GM21528 (cell line): ENCODE data around the gene TMEM255A.

Experiments
- ATAC-seq: cut with Tn5 transposase; IDR thresholded peaks from one replicate; pipeline ENCODE4 v1.9.1; 2021; ENCODE audit warnings: mild to moderate bottlenecking, moderate library complexity; ENCODE audit not compliant: unreplicated experiment, low FRiP score

TMEM255A gene

DNA sequence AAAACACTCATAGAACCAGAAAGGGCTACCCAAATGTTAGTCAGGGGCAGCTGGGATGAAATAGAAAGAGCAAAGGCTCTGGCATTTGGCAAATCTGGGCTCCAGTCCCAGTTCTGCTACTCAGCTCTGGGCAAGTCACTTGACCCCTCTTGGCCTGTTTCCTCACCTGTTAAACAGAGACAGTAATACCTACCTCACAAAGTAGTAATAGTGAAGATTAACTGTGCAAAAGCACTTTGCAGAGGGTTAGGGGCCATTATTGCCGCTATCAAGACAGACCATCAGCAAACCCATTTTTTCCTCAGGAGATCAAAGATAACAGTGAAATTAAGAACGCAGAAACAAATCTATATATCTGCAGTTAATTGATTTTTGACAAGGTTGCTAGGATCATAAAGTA, 40.0 kb downstream of the TMEM255A start:
- ATAC-seq = no peak

DNA sequence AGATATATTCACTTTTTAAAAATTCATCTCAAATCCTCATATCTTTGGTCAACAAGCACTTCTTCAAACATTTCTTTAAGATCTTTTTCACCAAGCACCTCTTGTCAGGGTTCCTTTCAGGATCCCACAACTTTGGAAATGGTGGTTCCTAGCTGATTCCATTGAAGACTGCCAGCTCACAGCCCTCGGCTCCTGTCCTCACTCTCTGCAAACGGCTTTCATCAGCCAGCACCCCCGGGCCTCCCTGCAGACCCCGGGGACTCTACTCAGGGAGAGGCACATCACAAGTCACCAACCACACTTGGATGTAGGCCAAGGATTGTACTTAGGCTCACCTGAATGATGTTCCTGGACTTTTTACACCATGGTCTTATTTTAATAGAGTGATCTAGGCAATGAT, 40.7 kb downstream of the TMEM255A start:
- no peak for ATAC-seq

DNA sequence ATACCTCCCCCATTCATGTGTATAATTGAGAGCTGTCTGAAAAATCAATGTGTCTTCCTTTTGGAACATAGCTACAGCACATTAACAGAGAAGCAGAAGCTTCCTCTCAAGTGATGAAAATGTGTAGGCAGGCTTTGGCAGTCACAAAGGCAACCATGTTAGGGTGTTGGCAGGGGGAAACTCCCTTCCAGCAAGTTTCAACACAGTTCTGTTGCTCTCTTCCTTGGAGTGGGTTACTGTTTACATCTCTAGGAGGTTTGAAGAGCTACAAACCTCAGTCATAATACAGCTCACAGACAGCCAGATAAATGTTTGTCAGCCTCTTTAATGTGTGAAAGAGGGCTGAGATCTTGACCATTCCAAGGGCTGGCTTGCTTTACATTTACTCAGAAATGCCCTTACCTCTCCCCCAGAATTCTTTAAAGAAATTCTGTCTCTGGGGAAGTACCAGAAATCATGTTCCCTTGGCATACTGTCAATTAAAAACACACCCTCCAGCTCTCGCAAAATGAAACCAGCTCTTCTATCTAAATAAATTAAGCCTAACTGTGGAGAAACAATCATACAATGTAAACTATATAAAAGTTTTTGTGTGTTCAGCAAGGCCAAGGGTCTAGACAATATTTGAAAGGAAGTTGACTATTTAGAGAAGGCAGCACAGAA, 41.8 kb downstream of the TMEM255A start:
- no peak for ATAC-seq

DNA sequence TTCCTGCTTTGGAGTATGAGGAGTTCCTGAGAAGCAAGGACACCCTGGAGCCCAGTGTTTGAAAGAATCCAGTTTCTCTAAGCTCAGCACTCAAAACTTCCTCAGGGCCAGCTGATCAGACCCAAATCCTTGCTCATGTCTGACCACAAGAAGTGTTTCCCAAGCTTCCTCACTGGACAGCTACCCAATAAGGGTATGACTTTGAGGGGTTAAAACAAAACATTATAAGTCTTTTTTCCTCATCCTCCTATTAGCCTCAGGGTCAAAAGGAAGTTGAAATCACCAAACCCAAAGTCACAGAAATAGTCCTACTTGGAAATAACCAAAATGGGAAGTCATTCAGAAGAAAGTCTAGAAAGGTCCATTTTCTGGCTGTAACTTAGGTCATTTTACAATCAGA, 46.9 kb downstream of the TMEM255A start:
- ATAC-seq = no peak

DNA sequence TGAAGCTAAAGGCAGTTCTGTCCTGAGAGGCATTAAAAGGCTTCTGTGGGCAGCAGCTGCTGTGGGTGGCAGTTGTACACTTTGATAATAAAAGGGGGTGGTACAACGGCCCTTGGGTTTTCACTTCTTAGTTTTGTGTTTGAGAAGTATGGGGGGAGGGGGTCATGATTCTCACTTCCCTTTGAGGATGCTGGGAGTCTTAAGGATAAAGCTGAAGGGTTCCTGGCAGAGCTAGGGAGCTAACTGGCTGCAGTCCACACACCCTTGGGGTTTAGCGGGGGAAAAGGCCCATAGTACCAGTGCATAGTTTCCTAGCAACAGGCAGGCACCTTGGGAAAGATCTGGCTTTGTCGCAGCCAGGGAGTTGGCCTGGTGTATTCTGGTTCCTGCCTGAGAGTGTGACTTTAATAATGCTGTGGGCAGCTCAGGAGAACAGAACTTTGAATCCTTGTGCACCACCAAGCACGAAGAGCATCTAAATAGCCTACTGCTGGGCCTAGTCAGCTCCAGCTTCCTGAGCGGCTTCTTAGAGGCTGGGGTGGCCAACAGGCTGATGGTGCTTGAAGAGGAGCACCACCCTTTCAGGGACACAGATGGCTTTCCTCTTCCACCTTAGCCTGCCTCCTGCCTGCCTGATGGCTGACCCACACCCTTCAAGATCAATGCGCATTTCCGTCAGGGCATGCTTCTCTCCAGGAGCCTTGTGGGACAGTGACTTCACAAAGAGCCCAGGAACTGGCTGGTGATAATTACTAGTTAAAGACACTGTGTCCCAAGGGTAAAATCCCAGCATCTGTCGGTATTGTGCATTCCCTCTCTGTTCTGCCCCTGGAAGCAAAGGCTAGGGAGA, 48.2 kb downstream of the TMEM255A start:
- no peak for ATAC-seq

DNA sequence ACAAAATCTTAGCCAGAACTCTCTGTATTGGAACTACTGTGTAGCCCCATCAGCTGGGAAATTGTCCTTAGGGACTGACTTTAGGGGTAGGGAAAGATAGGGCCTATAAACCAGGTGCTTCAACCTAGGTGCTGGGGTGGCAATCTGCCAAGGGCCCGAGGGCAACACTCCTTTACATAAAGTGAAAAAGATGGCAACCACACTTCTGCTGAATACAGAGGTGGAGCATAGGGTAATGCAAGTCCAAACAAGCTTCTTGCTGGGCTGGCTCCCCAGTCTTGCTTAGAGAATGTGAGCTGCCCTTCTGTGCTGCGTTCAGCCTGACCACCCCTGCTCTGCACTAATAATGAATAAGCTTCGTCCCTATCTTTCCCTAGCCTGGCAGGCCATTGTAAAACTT, 50.9 kb downstream of the TMEM255A start:
- ATAC-seq = no peak

DNA sequence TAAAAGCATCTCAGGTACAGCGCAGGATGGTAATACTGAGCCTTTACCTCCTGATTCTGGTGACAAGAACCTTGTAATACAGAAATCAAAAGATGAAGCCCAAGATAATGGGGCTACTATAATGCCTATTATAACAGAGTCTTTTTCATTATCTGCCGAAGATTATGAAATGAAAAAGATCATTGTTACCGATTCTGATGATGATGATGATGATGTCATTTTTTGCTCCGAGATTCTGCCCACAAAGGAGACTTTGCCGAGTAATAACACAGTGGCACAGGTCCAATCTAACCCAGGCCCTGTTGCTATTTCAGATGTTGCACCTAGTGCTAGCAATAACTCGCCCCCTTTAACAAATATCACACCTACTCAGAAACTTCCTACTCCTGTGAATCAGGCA, 57.5 kb downstream of the TMEM255A start:
- ATAC-seq = no peak

DNA sequence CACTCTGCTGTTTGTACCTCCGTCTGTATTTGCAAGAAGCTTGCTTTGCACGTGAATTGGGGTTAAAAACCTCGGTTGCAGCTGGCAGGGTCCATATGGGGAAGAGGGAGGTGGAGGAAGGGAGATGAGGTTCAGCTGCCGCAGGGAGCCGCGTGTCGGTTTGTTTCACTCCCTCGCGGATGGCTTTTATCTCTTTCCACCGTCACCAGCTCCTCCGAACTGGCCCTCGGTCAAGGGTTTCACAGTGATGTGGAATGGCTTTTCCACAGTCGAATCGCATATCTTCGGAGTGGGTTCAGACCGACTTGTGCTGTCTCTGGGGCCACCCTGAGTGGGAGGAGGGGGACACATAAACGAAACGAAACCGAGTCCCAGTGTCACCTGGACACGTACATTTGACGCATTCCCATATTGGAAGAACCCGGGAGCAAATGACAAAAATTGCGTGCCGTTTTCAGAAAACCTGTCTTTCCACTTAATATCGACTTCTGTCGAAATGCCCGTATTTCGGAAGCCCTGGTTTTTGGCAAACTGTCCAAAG, 59.7 kb downstream of the TMEM255A start:
- ATAC-seq = no peak

DNA sequence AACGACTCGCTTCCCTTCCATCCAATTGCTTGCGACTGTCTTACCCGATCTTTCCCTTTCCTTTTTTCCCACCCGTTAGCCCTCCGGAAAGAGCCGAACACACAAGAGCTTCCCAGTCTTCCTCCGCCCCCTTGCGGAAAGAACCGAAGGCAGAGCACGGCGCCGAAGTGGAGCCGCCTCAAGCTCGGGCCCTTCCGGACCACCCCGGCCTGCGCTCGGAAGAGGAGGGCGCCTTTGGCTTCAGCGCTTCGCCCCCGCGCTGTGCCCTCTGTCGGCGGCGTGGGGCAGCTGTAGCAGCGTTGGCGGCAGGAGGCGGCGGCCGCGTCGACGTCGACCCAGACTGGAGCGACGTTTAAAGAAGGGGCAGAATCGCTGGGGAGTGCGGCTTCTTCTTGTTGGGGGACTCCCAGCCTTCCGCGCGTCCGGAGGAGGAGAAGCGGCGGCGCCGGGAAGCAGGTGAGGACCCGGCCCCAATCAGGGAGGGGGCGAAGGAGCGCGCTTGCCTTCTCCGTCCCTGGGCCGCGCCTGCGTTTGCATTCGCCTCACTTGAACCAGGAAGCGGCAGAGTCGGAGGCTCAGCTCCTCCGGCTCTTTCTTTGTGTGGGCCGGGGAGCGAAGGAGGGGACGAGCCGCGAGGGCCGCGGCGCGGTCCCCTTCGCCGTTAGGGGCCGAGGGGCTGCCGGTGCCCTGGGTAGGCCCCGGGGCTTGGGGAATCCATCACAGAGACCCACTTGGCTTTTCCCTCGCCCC, 60.6 kb downstream of the TMEM255A start, which contains the start of gene ZBTB33:
Gene ZBTB33, plus strand, starts transcription at position 291 of the 750 bp plus-strand sequence. CDS start 2,604 bp downstream, outside the sequence.
- ATAC-seq = peak; percentile 95

DNA sequence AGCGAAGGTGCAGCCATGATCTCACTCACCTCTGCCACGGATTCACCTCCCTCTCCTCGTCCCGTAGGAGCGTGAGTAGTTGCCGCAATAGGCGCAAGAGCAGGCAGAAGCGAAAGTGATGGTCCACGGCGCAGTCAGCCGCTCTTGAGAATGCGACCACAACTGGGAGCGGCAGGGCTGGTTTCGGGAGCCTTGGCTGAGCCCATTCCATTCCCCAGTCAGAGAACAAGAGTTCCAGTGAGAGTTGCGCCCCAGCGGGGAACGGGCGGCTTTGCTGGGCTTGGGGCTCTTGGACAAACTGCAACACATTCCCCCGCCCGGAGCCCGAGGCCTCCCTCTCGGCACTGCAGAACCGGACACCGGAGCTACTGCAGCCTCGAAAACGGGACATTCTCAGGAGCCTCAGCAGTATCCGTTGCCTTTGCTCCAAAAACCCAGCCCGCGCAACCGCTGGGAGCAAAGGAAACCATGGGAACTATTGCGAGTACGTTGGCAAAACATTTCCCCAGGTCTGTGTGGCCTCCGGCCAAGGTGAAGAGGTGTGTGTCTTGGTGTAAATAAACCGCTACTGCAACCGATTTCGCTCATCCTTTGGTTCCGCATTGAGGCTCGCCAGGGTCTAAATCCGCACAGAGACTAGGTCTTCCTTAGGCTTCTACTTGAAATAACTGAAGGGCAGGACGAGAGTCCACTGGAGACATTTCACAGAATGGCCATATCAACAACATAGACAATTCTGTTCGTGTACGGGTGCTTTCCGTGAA, 66.3 kb downstream of the TMEM255A start:
- peak; percentile 61 for ATAC-seq

DNA sequence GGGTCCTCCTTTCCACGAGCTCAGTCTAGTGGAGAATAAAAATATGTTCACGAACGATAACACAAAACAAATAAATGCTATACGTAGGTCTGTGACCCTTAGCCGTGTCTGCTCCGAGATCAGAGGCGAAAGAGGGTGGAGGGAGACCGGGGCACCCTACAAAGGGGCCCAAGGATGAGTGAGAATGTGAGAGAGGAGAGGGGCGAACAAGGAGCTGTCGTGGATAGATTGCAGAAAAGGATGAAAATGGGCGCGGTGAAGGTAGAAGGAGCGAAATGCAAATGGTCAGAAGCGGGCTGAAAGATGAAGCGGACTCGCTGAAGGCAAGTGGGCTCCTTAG, 66.9 kb downstream of the TMEM255A start:
- peak; percentile 20 for ATAC-seq

DNA sequence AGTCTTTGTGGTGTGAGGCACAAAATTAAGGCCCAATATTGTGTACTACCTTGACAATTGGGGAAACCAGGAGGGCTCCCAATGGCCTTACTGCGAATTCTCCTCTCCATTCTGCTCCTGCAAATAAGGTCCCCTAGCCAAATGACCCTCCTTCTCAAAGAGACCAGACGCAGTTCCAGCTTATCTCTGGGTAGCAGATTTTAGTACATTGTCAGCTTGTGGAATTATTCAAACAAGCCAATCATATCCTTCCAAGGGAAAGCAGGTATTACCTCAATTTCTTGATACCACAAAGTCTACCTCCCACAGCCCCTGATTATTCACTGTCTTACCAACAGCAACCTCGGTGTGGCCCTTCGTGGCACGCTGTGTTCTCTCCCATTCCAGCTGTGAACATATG, 68.4 kb downstream of the TMEM255A start:
- ATAC-seq = no peak

DNA sequence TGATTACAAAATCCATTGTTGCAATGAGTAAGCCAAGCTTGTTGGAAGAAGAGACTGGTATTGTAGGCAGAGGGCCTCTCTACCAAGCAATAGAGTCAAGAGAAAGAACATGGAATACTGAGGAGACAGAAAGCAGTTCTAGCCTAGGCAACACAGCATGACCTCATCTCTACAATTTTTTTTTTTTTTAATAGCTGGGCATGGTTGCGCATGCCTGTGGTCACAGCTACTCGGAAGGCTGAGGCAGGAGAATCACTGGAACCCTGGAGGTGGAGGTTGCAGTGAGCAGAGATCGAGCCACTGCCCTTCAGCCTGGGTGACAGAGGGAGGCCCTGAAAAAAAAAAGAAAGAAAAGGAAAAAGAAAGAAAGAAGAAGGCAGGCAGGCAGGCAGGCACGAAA, 72.3 kb downstream of the TMEM255A start:
- no peak for ATAC-seq

DNA sequence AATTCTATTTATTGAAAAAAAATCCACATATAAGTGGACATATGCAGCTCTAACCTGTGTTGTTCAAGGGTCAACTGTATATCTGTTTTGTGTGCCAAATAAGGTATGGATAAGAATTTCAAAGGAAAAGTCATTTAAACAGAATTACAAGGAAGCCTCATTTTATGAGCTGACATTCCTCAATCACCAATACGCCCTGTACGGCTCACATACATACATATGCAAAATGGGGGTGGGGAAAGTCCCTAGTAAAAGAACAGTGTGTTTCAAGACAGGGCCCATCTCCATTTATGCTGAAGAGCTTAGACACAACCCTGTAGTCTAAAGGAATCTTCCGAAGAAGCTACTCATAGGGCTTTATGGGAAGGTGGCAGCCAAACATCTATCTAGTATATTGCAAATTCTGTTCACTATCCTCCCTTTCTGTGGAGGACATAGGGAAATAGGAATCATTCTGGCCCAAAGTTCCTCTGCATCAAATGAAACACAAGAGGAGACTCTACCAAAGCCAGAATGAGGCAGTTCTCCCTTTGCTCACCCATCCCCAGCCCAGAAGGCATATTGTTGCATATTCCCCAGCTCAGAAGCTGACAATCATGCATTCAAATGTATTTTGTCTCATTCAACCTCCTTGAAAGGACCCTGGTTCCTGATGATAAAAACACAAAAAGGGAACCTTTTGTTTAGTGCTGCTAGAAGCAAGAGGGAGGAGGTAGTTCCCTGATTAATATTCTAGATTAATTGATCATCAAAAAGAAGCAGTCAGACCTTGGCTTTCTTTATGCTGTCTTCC, 74.4 kb downstream of the TMEM255A start:
- no peak for ATAC-seq

DNA sequence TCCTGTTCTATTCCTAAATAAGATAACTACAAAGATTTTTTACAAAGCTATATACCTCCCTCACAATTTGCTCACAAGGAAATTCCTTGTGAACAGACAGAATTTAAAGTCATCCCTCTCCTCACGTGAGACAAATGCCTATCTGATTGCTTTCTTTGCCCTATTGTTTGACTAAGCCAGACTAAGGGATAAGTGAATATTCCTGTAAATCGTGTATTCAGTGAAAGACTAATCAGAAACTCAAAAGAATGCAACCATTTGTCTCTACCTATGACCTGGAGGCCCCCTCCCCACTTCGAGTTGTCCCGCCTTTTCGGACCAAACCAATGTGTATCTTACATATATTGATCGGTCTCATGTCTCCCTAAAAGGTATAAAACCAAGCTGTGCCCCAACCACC, 76.0 kb downstream of the TMEM255A start:
- ATAC-seq = no peak

DNA sequence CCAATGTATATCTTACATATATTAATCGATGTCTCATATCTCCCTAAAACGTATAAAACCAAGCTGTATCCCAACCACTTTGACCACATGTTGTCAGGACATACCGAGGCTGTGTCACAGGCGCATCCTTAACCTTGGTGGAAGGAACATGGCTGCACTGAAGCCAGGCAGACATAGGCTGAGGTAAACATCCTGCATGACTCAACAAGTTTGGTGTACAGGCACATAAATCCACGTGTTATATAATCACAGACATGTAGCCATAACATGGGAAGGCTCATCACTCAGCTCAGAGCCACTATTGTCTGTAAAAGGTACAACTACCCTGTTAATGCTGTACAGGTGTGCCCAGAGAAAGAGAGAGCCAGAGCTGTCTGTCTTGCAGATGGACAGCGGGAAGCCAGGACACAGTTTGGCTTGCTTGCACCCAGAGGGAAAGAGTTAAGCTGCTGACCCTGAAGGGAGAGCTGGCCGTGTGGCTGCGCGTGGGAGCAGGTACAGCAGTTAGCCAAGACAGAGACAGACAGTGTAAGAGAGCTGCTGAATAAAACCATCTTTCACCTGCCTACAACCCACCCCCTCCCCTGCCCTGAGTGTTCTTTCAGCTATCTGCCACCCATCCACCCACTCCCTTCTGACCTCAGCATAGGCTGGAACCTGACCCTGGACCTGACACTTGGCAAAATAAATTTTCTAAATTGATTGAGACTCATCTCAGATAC, 82.9 kb downstream of the TMEM255A start:
- ATAC-seq = no peak

DNA sequence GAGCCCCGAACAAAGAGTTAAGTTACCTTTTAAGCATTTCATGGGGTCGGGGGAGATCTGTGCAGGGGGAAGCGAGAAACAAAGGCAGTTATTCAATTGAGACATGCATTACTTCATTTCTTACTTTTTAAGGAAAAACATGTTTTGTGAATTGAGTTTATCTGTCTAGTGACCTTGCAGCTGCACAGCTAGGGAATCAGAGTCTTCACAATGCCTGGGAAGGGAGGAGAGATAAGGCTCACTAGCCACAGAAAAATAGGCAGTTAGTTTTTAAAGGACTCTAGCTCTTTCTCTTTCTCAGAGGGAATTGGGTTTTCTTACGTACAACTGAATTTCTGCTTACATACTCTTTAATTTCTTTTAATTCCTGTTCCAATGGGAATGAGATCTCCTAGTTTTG, 86.9 kb downstream of the TMEM255A start:
- no peak for ATAC-seq

DNA sequence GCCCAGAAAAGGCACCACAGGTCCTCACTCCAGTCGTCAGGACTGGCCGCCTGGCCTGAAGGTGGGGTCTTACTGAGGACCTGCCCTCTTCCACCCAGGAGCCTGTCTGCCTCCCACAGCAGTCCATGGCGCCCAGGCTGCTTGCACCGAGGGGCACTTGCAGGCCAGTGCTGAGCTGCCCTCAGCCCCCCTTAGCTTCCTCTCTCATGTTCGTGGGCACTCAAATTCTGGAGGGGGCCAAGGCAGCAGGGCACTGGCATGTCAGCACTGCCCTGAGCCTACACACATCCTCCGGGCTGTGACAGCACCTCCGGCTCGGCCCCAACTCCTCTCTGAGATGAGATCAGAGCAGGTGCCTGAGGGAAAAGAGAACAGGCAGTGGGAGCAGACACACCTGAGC, 87.9 kb downstream of the TMEM255A start:
- no peak for ATAC-seq
